D721Med (cell line): Measurements from ENCODE around the gene NLGN2.

ENCODE experiments used
- DNase-seq: peaks from one replicate; pipeline ENCODE4 v3.0.0; 2011; ENCODE audit warnings: low spot score; ENCODE audit not compliant: insufficient read length
- FAIRE-seq: peaks from 2 replicates; lab custom pipeline; 2011; peaks lifted over from hg19 to GRCh38; lab: Jason Lieb, UNC
- TF ChIP-seq, protein P1 (sequence below): IDR thresholded peaks from 2 replicates; pipeline ENCODE4 v1.5.1; 2012; ENCODE audit warnings: mild to moderate bottlenecking, control low read depth; ENCODE audit not compliant: insufficient read depth; ENCODE audit errors: missing control alignments

The NLGN2 gene

DNA sequence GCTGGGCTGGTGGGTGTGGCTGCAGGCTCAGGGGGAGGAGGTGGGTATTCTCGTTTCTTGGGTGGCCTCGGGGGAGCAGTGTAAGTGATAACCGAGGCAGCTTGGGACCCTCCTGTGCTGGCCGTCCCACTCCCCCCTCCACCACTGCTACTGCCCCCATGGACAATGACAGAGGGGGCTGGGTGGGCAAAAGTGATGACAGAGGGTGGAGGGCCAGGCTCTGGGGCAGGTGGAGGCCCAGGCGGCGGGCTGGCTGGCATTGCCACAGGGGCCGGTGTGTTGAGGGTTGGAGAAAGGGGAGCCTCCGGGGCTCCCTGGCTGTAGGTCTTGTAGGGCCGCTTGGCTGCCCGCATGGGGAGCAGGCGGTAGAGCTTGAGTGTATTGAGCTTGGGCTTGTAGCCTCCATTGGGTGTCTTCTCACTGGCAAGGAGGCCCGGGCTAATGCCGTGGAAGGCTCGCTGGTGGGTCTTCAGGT lies 55.8 kb downstream of the NLGN2 start:
- TF ChIP-seq, protein P1, sequence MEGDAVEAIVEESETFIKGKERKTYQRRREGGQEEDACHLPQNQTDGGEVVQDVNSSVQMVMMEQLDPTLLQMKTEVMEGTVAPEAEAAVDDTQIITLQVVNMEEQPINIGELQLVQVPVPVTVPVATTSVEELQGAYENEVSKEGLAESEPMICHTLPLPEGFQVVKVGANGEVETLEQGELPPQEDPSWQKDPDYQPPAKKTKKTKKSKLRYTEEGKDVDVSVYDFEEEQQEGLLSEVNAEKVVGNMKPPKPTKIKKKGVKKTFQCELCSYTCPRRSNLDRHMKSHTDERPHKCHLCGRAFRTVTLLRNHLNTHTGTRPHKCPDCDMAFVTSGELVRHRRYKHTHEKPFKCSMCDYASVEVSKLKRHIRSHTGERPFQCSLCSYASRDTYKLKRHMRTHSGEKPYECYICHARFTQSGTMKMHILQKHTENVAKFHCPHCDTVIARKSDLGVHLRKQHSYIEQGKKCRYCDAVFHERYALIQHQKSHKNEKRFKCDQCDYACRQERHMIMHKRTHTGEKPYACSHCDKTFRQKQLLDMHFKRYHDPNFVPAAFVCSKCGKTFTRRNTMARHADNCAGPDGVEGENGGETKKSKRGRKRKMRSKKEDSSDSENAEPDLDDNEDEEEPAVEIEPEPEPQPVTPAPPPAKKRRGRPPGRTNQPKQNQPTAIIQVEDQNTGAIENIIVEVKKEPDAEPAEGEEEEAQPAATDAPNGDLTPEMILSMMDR = no peak
- DNase-seq (no peak), FAIRE-seq (no peak)

DNA sequence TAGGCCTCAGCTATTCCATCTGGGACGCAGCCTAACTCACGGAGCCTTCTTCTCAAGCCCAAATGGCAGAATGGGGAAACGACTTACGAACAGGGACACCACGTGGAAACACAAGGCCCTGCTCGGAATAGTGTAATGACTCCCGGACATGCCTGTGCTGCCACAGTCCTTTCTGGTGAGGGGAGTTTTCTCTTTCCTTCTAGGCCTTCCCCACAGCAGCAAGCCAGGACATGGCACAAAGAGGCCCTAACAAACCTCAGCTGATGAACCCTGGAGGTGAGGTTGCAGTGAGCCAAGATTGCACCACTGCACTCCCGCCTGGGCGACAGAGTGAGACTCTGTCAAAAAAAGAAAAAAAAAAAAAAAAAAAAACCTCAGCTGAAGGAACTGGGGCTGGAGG lies 56.4 kb downstream of the NLGN2 start:
- DNase-seq (no peak), FAIRE-seq (no peak)
- TF ChIP-seq, protein P1 = no peak

DNA sequence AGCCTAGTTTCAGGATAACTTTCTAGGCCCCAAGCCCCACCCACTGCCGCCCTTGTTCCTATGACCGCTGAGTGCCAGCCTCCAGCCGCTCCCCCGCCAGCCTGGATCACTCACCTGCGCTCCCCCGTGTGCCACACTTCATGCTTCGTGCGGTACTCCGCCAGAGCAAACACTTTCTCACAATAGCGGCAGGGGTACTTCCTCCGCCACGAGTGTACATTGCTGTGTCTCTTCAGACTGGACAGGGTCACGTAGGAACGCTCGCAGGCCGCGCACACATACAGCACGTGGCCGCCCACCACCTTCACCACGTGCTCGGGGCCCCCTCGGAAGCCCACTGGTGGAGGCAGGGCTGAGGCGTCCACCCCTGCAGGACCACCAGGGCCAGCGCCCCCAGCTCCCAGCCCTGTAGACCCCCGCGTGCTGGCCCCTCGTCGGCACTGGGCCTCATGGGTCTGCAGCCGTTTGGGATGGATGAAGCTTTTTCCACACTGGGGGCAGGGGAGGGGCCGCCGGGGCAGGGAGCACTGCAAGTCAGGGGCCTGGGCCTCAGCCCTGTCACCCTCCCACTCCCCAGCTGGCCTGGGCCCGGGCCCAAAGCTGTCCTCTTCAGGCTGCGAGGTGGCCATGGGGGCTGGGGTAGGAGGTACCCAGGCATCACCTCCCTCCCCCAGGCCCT lies 58.1 kb downstream of the NLGN2 start:
- TF ChIP-seq, protein P1 = no peak
- FAIRE-seq (no peak), DNase-seq (no peak)

DNA sequence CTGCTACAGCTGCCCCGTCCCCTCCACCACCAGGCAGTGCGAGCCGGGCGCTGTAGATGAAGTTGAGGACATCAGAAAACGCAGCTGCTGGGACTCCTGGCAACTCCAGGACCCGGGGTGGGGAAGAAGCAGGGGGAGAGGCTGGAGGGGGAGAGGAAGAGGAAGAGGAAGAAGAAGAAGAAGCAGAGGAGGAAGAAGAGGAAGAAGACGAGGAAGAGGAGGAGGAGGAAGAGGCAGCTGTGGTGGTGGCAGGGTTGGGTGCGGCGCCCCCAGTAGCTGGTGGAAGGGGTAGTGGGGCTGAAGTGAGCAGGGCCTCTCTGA lies 58.6 kb downstream of the NLGN2 start:
- TF ChIP-seq, protein P1 = no peak
- FAIRE-seq (no peak), DNase-seq (no peak)

- DNase-seq (no peak), FAIRE-seq (no peak)
- TF ChIP-seq, protein P1 = no peak
These were observed 59.1 kb downstream of the NLGN2 start for GRCh38 chr17:7466639-7467341.

- DNase-seq (no peak), FAIRE-seq (no peak)
- TF ChIP-seq, protein P1 = no peak
These were observed 59.9 kb downstream of the NLGN2 start for GRCh38 chr17:7467498-7467897.

GRCh38 chr17:7468290-7468689 lies 60.6 kb downstream of the NLGN2 start:
- DNase-seq = no peak
- TF ChIP-seq, protein P1 = no peak
- FAIRE-seq = no peak
